ENCODE data around the gene USP1.

Gene USP1

DNA sequence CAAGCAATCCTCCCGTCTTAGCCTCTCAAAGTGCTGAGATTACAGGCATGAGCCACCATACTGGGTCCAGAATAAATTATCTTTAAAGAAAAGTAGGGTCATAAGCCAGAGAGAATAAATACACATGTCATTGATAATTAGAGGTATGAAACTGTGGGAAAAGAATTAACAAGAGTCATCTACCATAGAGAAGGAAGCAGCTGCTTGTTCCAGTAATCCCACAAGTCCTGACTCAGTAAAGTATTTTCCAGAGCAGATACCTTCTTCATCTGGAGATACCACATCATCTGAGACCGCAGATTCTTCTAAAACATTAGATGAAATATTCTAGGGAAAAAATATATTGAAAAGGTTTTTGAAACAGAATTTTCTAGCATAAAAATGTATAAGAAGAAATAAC is 55.7 kb downstream of the USP1 start:
- no peak for DNase-seq

DNA sequence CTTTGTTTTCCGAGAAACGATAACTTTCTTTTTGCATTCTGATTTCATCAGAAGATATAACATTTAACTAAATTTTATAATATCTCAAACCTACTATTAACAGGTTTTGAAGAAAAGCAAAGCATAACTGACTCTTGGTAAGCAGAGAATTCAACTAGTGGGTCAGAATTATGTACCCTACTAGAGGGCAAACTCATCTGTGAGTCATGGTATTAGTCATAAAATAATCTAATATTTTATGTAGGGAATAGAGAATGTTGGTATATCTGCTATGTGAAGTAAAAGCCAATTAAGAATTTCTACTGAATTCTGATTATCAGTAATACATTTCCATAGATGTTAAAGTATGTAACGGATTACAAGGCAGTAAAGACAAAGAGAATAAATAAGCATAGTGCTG is 56.8 kb downstream of the USP1 start:
- DNase-seq = no peak

DNA sequence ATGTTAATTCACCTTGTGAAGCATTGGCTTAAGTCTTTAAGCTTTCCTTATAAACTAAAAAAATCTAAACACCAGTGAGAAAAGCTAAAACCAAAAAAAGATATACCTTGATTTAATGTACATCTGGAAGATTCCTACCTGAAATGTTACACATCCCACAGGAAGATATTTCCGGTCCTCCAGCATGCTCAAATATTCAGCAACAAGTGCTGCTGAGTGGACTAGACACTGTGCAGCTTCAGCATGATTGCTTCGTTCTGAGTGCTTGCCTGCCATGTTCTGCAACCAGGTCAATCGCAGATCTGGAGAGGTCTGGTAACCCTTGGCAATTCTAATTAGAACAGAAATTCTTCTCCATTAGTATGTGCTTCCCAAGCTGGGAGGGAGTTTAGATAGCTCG is 57.3 kb downstream of the USP1 start:
- no peak for DNase-seq

DNA sequence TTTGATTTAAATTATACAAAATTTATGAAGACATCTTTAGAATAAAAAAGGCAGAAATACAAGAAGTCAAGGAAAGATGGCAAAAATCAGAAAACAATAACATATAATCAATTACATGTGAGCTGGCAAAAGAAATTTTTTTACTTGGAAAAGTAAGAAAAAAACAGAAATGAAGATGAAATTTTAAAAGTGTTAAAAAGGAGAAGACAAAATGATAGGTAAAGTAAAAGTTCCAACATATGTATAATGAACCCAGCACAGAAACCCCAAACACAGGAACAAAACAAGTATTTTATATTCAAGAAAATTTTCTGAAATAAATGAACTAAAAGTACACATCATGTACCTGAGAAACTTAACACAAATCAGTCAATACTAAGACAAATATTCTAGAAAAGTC is 63.4 kb downstream of the USP1 start:
- DNase-seq = no peak

Data from left hindlimb (tissue), 1 donor.